T-helper 1 cell treated with Interleukin-12 subunit alpha and Interleukin-12 subunit beta and Interleukin-4 antibody, amounts not matched to agents 30 ng/mL and 1 ng/mL, for 36 hours (primary cell): ENCODE data around the gene TAP1. TPM values are rescaled to one million over a fixed set of nuclear protein-coding genes. Genes with fewer than 3 reads are reported as not detected.
"Not testable (repeated sequence)": the region's sequence is repeated elsewhere in the genome, so short reads cannot be mapped to it uniquely, and the experiment has no call there.

Source experiments
- intact Hi-C: fragments of 100-400 bp; cut with micrococcal nuclease; formaldehyde crosslinking; loops from one replicate; pipeline ENCODE4 v1.15.1; 2024
- total RNA-seq: library from RNA; stranded (reverse); gene quantifications from 2 replicates; pipeline ENCODE4 v1.2.3, GENCODE V29; 2022

Gene TAP1
- total RNA-seq, 1 donor from 2014 or later, result 509 TPM

DNA sequence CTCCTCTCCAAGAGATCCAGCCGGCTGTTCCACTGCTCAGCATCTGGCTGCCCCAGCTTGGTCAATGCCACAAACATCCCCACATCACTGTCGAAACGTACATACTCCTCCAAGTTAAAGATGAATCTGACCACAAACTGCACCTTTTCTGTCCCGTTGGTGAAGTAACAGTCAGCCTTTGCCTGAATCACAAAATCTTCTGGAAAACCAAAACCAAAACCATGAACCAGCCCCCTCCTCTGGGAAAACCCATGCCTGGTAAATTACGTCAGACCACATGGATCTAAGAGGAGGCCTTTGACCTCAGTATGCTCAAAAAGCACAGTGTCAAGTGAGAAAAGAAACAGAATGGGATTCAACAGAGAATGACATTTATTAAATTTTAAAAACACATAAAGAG is 38.4 kb downstream of the TAP1 start:
- intact Hi-C loops, result no loop called here

GRCh38 chr6:32814145-32814544 is 39.4 kb downstream of the TAP1 start:
- intact Hi-C loops, result no loop called here

- intact Hi-C loops, result no loop called here
Measured at GRCh38 chr6:32809171-32809570, 44.3 kb downstream of the TAP1 start.

DNA sequence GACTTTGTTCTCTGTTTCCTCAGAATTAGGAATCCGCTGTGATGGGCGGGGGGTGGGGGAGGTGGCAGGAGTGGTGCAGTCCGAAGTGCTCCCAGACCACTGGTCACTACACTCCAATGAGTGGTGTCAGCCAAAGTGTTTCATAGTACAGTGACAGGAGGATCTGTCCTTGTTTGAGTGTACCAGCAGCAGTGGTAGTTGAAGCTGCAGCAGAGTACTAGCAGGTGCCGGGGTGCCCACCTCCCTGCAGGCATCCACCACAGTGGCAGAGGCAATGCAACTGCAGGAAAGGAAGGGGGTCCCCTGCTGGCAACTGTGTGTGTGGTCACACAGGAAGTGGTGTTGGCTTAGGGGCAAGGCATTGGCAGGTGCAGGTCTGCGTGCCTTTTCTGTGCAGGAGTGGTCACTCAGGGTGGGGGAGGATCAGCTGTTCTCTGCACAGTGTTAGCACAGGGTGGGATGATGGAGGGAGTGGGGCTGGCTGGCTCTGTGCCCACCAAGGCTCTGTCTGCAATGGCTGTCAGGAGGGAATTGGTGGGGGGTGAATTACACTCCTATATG is 46.4 kb downstream of the TAP1 start:
- intact Hi-C loops, result no loop called here

GRCh38 chr6:32805404-32805803 is 48.1 kb downstream of the TAP1 start:
- intact Hi-C loops, result not testable (repeated sequence)

DNA sequence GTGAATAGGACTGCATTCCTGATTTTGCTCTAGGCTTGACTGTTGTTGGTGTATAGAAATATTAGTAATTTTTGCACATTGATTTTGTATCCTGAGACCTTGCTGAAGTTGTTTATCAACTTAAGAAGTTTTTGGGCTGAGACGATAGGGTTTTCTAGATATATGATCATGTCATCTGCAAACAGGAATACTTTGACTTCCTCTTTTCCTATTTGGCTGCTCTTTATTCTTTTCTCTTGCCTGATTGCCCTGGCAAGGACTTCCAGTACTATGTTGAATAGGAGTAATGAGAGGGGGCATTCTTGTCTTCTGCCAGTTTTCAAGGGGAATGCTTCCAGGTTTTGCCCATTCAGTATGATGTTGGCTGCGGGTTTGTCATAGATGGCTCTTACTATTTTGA is 50.1 kb downstream of the TAP1 start:
- intact Hi-C loops, result no loop called here

GRCh38 chr6:32799740-32800139 is 53.8 kb downstream of the TAP1 start:
- intact Hi-C loops, result no loop called here

DNA sequence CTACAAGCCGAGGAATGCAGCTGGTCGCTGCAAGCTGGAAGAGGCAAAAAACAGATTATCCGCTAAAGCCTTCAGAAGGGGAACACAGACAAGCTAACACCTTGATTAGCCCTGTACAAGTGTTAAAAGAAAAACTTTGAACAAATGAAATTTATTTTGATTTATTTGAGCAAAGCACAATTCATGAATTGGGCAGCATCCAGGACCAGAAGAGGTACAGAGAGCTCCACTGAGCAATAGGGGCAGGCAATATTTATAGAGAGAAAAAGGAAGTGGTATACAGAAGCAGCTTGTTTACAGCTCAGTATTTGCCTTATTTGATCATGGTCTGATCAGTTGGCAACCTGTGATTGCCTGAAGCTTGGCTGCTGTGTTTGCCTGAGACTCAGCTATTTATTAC is 54.3 kb downstream of the TAP1 start:
- intact Hi-C loops, result no loop called here

DNA sequence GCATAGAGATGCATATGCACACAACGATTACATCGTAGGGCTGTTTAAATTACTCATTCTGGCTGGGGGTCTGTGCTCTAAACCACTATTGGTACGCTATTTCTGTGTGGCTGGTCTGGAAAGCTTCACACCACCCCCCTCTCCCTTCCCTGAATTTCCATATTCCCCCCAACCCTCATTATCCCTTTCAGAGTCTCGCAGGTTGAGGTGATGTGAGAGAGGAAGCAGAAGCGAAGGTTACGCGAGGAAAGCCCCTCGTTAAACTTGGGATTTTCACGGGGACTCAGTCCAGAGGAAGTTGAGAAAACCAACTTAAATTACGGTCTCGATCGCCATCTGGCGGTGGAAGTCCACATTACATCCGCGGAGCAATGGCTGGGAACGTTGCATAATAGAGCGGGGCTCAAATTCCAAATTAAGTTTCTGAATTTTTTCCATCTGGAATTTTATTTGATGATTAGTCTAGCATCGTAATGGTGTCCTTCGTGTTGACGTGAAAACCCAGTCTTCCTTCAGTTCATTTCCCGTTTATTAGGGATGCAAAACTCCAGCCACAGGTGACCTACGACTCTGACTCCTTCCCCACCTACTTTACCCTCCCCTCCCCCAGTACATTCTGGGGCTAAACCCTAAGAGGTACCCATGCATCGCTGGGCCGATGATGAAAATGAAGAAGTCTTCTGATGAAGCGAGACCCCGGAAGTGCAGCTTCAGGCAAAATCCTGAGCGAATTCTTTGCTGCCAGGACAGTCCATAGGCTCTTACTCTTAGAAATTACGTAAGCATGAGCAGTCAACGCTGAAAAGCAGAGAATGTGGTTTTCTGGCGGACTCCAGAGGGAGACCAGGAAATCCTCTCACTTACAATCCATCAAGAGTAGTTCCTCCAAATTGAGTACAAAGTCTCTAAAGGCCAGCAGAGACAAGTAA is 56.4 kb downstream of the TAP1 start:
- intact Hi-C loops, result loop anchor here (1.0 to 2.0 kb wide), 4 partner anchors 71 to 552 kb away; no protein-coding TSS in a partner anchor

Other genes with a start within 250 kb of the TAP1 start
- gene HLA-DQA1, start 216.3 kb downstream of the TAP1 start, total RNA-seq, result 89.6 and 89.7 TPM in 2 replicates
- 20.1 and 27.5 TPM in 2 replicates for gene HLA-DQB1, start 187.0 kb downstream of the TAP1 start, total RNA-seq
- 13.2 and 14.4 TPM in 2 replicates for gene HLA-DQA2, start 112.3 kb downstream of the TAP1 start, total RNA-seq
- gene HLA-DQB2, start 90.2 kb downstream of the TAP1 start, total RNA-seq, result 7.1 and 7.7 TPM in 2 replicates
- gene HLA-DOB, start 36.7 kb downstream of the TAP1 start, total RNA-seq, result 7.3 and 8.1 TPM in 2 replicates
- gene TAP2, start 15.0 kb downstream of the TAP1 start, total RNA-seq, result 245 and 250 TPM in 2 replicates
- 408 and 410 TPM in 2 replicates for gene PSMB8, start 9.7 kb downstream of the TAP1 start, total RNA-seq
- 423 and 424 TPM in 2 replicates for gene PSMB9, start 488 bp upstream of the TAP1 start, total RNA-seq
- gene HLA-DMB, start 87.3 kb upstream of the TAP1 start, total RNA-seq, result 15.9 and 19.2 TPM in 2 replicates
- gene HLA-DMA, start 99.4 kb upstream of the TAP1 start, total RNA-seq, result 49.5 and 58.5 TPM in 2 replicates
- gene BRD2, start 114.9 kb upstream of the TAP1 start, total RNA-seq, result 313 and 336 TPM in 2 replicates
- 5.8 and 8.4 TPM in 2 replicates for gene HLA-DOA, start 155.9 kb upstream of the TAP1 start, total RNA-seq
- 201 and 213 TPM in 2 replicates for gene HLA-DPA1, start 219.9 kb upstream of the TAP1 start, total RNA-seq
- 93.9 and 99.1 TPM in 2 replicates for gene HLA-DPB1, start 222.3 kb upstream of the TAP1 start, total RNA-seq